GM18867 (cell line): ENCODE results near the gene ZNF286A.
A peak's percentile ranks its signal among the peaks of the same experiment; 100 is the strongest.
"Not testable (repeated sequence)": the region's sequence is repeated elsewhere in the genome, so short reads cannot be mapped to it uniquely, and the experiment has no call there.

Source experiments
- ATAC-seq: cut with Tn5 transposase; IDR thresholded peaks from one replicate; pipeline ENCODE4 v1.9.1; 2021; ENCODE audit warnings: mild to moderate bottlenecking, moderate library complexity; ENCODE audit not compliant: unreplicated experiment

Gene ZNF286A

GRCh38 chr17:15698967-15699366 lies 585 bp upstream of the ZNF286A start:
- peak; percentile 8 for ATAC-seq

- ATAC-seq = not testable (repeated sequence)
Measured at GRCh38 chr17:15699937-15700336, 385 bp downstream of the ZNF286A start.

GRCh38 chr17:15704239-15704638 lies 4.7 kb downstream of the ZNF286A start:
- ATAC-seq = not testable (repeated sequence)

- ATAC-seq = not testable (repeated sequence)
Measured at GRCh38 chr17:15704813-15705212, 5.3 kb downstream of the ZNF286A start.

- not testable (repeated sequence) for ATAC-seq
Measured at GRCh38 chr17:15708879-15709278, 9.3 kb downstream of the ZNF286A start.

- not testable (repeated sequence) for ATAC-seq
Measured at GRCh38 chr17:15716601-15717563, 17.3 kb downstream of the ZNF286A start.

- ATAC-seq = not testable (repeated sequence)
Measured at GRCh38 chr17:15730535-15730934, 31.0 kb downstream of the ZNF286A start.

GRCh38 chr17:15731900-15732299 lies 32.3 kb downstream of the ZNF286A start, which contains the start of gene TBC1D26:
TBC1D26 (plus strand) TSS chr17:15732283; CDS start chr17:15735349, 3,066 bp downstream.
- ATAC-seq = not testable (repeated sequence)

- not testable (repeated sequence) for ATAC-seq
Measured at GRCh38 chr17:15733174-15733789, 33.7 kb downstream of the ZNF286A start.

- not testable (repeated sequence) for ATAC-seq
Measured at GRCh38 chr17:15736578-15736977, 37.0 kb downstream of the ZNF286A start.

GRCh38 chr17:15738066-15738465 lies 38.5 kb downstream of the ZNF286A start:
- no peak for ATAC-seq

- ATAC-seq = not testable (repeated sequence)
Measured at GRCh38 chr17:15739259-15739658, 39.7 kb downstream of the ZNF286A start.

GRCh38 chr17:15740041-15740440 lies 40.5 kb downstream of the ZNF286A start:
- ATAC-seq = not testable (repeated sequence)

- no peak for ATAC-seq
Measured at GRCh38 chr17:15740570-15741120, 41.1 kb downstream of the ZNF286A start.

GRCh38 chr17:15741624-15742023 lies 42.1 kb downstream of the ZNF286A start:
- ATAC-seq = no peak

- no peak for ATAC-seq
Measured at GRCh38 chr17:15742051-15742795, 42.7 kb downstream of the ZNF286A start.

- no peak for ATAC-seq
Measured at GRCh38 chr17:15742921-15743320, 43.4 kb downstream of the ZNF286A start.

- no peak for ATAC-seq
Measured at GRCh38 chr17:15744074-15744676, 44.6 kb downstream of the ZNF286A start.

GRCh38 chr17:15744885-15745284 lies 45.3 kb downstream of the ZNF286A start:
- no peak for ATAC-seq

- not testable (repeated sequence) for ATAC-seq
Measured at GRCh38 chr17:15749403-15749802, 49.9 kb downstream of the ZNF286A start.
